Activated effector memory CD4-positive, alpha-beta T cell treated with anti-CD3 and anti-CD28 coated beads, Interleukin-2, amount 50 U/mL, for 16 hours (primary cell): ENCODE results near the gene LRRFIP1.

Experiments used
- DNase-seq: peaks from one replicate; pipeline ENCODE4 v3.0.0-alpha.2; 2020

The LRRFIP1 gene

DNA sequence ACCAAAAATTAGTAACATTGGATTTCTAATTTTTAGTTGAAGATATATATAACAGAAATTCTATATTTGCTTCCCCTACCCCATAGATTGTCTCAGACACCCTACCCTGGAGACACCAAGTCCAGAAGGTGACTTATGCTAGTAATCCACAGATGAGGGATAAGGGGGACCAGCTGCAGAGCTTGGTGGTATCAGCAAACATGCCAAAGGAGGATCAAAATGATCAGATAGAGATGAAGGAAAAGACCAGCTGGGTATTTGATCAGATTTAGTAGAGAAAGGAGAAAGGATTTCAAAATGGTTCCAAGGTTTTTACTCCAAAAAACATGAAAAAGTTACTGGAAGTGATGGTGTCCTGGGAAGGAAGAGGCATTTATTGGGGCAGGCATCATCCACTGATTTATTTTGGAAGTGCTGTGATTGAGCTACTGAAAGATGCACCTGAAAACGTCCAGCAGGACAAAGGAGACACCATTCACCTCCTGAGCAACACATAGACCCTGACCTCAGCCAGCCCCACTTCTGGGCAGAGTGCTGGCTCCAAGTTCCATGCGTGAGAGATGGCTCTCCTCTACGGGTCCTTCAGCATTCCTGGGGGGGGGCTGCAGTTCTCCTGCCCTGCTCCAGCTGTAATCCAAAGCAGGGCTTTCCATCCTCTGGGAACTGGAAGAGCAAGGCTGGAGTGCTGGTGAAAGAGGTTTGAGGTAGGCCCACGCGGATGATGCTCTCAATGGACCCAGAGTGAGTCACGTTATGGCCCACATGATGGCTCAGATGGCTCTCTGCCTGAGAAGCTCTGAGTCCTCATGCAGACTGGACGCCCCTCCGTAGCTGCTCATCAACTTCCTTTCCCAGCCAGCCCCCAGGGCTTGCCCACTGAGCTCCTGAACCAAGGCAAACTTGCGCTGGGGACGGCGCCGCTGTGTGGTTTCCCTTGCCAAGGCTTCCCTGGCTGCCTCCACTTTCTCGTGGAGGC, 3.7 kb upstream of the LRRFIP1 start:
- DNase-seq: no peak

DNA sequence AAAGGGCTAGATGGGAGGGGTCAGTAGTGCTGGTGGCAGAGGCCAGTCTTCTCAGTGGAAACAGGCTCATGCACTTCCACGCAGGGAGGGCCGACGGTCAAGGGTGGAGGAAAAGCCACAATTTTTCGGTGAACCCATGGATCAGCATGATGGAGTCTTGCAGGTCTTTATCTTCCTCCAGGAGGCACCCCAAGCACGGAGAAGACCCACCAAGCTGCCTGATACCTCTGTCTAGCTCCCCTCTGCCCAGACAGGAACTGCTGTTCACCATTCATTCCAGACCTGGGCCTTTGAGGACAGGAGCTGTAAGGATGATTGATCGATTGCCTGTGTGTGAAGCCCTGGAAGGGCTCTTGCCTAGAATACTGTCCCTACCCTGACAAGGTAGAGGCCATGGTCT, 2.8 kb upstream of the LRRFIP1 start:
- DNase-seq: no peak

DNA sequence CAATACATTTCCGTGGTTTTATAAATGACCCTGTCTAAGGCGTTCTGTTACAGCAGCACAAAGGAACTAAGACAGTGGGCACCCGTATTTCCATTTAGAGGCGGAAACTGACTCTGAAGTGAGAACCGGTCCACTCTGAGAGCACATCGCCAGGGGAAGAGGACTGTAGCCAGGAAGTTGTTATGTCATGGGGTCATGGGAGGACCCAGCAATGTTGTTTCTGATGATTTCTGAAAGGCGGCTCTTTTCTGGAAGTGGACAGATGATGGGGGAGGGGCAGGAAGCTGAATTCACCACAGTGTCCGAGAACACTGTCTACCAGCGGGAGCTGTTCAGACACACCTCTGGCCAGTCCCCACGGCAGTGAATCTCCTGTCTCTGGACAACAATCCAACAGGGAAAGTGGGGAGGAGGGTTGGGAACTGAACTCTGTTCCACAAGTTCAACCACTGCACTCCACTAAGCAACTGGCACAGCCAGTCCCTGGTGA, 2.1 kb upstream of the LRRFIP1 start:
- no peak for DNase-seq

DNA sequence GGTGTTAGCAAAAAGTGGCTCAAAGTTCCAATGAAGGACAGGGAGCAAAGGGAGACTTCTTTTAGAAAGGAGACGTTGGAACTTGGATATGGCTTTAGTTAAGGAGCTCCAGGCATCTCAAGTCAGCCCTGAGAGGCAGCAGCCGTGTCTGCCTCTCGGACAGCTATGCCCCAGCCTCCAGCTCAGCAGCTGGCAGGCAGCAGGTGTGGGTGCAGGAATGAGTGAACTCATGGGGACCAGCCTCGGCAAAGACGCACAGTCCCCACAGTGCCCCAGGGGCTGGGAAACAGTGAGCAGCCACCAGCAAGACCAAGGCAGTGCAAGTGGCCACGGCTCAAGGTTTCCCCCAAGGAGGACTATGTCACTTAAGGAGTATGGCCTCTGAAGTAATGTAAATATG, 1.6 kb upstream of the LRRFIP1 start:
- DNase-seq: no peak

DNA sequence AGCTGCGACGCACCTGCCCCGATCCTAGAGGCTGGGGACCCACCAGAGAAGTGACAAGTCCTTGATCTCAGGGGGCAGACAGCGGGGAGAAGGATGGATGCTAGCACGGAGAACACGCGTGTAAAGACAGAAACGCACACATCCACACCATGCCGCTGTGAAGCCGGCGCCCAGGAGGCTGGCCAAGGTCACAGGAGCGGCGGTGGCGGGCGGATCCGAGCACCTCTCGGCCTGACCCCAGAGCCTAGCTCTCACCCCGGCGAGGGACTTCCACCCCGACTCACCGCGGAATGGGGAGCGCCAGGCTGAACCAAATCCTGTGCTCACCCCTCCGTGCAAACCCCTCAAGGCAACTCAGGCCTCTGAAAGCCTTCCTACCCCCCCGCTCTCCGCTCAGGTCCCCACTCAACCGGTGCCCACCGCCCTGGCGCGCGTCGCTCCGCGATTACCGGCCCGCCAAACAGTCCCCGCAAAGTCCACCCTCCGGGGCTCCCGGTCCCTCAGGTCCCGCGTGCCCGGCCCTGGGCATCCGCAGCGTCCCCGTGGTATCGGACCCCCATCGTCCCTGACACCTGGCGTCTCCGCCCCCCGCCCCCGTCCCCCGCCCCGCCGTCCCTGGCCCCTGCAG, 460 bp upstream of the LRRFIP1 start:
- no peak for DNase-seq

DNA sequence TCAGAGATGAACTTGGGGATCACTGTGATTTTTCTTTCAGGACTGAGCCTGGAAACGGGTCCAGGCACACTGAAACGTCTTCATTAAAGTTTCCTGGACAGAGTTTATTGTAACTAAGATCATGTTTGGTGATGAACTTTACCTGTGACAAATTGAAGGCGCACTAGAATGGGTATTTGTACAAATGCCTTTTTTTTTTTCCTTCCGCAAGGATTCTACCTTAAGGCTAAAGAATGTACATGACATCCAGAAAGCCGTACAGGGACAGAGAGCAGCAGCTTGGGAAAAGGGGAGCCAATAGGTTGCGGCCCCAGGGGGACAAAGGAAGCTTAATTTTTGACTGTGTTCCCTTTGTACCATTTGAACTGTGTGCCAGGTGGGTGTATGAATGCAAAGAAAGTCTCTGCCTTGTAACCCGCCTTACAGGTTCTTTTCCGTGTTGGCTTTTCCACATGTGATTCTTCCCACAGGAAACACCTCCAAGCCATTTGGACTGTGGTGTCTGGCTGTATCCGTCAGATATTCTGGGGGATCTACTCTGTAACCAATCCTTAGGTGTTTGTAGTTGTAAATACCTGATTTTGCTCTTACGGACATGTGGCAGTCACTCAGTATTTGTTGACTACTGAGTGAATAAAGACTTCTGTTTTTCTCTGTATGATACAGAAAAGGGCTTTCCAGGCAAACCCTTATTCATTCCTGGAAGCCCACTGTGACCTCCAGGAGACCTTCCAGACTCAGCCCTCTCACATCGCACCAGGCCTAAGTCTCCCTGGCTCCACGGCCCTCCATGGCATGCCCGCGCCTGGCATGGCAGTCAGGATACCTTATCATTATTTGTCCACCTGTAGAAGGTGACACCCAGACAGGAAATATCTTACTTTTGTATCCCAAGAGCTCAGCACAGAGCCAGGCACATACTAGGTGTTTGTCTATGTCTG, 1.1 kb downstream of the LRRFIP1 start:
- no peak for DNase-seq

DNA sequence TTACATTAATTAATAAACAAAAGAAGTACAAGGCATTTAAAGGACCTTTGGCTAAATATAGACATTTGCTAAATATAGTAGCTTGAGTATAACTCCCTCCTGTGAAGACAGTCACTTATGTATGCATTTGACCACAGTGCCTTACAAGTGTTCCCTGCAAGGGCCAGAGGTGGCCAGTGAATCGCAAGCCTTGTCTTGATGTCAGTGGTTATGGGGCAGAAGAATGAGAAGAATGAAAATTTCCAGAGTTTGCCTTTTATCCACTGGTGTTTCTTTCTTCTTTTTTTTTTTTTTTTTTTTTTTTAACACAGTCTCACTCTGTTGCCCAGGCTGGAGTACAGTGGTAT, 1.8 kb downstream of the LRRFIP1 start:
- no peak for DNase-seq

DNA sequence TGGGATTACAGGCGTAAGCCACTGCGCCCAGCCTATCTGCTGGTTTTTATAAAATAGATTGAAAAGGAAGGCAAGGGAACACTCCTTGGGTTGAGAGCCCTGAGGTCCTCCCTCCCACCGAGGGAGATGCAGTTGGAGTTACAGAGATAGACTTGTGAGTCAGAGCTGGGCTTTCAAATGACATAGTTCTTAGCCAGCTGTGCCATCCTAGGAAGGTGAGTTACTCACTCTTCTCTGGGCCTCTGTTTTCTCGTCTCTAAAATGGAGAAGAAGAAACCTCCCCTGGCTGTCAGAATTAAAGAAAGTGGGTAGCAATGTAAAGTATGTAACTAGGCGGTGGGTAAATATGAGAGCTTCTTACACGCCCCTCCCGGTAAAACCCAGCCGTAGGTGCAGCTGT, 2.4 kb downstream of the LRRFIP1 start:
- no peak for DNase-seq

DNA sequence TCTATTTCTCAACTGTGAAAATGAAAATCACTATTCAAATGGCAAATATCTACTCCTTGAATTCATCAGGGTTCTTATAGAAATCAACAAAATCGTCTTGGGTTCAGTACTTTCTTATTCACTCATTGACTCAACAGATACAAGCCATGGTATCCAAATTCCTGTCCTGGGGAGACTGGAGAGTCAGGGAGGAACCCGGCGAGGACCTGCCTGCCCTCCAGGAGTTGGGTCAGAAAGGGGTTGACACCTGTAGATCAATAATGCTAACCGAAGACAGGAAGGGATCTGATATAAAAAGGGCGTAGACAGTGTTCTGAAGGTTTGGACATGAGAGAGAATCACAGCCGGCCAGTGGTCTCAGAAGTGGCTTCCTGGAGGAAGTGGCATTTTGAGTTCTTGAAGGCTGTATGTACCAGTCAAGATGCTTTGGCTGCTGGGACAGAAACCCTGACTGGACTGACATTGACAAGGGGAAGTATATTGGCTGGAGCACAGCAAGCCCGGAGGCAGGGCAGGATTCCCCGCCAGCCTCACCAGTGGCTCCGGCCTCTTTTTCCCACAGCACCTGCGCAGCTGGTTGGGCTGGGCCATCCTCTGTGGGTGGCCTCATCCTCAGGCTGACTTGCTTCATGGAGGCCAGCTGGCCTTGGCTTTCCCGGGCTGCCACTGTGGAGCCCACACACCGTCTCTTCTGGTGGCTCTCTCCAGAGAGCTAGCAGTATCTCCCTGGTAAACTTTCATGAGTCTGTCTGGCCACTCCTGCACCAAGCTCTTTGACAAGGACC, 3.0 kb downstream of the LRRFIP1 start:
- no peak for DNase-seq

DNA sequence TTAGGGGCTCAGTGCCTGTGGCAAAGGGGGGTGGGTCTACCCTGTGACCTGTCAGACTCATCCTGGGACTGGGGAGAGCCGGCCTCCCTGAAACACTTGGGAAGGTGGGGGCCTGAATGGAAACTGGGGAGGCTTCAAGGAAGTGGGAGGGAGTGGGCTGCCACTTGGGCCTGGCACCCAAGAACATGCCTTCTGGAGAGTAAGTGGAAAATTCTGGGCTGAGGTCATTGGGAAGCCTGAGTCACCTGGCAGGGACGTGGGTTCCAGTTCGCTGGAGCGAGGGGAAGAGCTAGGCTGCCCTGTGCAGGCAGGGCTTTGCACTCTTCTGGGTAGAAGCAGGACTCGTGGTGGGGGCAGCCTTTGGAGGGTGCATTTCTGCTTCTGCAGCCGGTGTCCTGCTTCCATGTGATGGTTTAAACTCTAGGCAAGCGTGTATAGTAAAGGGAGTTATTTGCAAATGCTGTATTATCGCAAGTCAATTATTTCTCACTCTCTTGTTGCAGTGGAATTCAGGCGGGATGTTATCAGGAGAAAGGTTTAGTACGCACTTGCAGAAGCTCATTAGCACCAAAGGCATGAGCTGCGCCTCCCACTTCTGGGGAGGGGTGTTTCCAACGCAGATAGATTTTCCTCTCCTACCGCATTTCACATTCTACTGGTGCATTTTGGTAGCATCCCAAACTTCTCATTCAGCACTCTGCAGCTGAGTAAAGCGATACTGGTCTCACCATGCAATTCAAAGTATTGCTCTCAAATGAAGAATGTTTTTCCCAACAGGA, 3.8 kb downstream of the LRRFIP1 start:
- no peak for DNase-seq

DNA sequence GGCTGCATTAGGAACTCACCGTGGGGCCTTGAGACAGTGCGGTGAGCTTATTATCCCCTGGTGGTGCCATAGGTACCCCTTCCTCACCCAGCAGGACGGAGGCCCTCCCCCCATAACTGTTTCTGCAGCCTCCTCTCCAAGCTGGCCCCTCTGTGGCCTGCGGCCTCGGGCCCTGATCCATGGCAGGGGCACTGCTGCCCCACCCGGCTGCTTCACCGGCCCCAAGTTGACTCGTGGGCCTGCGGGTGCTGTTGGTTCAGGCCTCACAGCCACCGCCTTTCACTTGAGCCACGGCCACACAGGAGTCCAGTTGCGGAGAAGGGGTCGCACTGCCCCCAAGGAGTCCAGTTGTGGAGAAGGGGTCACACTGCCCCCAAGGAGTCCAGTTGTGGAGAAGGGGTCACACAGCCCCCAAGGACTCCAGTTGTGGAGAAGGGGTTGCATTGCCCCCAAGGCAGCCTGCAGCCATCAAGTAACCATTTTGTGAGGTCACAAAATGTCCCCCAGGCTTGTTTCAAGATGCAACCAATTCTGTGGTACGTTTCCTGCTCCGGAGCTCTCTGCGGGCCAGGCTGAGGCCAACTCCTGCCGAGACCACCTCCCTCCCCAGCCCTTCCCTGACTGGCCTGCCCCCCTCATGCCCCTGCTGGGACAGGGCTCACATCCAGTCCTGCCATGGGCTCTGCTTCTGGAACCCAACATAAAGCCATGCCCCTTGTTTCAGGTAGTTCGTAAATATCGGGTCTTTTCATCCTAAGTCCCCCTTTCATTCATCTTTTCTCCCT, 4.6 kb downstream of the LRRFIP1 start:
- no peak for DNase-seq

DNA sequence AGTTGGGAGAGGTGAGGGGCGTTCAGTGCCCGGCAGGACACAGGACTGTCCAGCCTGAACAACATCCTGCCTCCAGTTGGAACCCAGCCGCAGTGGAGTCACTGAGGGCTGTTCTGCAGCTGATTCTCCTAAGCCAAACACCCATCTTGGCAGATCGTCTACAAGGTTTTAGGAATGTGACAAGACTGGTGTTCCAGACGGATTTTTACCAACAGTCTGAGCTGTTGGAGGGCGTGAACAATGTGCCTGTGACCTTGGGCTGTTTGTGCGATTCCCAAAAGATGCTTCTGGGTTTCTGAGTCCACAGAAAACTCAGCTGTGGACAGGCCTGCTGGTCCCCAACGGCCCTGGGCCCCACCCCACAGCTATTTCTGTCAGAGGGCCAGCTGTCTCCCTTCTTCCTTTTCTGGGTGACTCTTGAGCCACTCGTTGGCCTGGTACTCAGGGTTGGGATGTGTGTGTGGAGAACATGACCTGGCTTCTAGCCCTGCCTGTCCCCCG, 5.7 kb downstream of the LRRFIP1 start:
- DNase-seq: no peak

DNA sequence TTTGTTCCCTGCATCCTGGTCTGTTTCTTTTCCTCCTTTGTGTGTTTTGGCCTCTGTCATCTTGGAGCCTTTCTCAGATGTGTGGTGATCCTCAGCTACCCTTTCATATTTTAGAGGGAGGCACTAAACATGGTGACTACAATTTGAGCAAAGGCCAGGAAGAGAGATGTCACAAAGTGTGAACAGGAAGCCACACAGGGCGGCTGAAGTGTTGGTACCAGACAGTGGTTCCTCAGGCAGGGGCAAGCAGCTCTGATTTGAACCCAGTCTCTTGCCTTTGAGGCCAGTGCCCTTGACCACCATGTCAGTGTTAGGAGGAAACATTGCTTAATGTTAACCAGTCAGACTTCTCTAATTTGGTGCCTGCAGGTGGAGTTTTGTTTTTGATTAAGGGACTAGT, 9.2 kb downstream of the LRRFIP1 start:
- DNase-seq: no peak

DNA sequence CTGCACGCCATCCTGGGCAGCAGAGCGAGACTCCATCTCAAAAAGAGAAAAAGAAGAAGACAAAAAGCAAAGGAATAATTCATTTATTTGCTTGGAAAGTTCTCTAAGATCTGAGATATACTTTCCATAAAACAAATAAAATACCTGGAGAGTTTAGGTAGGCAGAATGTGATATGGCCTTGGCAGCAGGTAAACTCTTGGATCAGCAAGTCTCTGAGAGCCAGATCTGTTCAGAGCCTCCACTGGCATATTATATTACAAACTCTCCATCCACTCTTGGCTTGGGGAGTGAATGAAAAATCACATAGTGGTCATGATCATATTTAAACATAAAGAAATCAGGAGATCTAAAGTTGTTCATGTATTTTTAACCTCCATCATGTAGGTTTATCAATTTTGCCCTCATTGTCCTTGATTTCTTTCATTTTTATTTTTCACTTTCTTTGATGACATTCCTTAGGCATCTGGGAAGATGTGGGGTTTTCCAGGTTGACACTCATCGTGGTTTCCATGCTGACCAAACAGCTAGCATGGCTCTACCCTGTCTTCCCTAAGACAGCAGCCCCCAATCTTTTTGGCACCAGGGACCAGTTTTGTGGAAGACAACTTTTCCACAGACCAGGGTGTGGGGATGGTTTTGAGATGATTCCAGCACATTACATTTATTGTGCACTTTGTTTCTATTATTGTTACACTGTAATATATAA, 10.2 kb downstream of the LRRFIP1 start:
- DNase-seq: no peak

DNA sequence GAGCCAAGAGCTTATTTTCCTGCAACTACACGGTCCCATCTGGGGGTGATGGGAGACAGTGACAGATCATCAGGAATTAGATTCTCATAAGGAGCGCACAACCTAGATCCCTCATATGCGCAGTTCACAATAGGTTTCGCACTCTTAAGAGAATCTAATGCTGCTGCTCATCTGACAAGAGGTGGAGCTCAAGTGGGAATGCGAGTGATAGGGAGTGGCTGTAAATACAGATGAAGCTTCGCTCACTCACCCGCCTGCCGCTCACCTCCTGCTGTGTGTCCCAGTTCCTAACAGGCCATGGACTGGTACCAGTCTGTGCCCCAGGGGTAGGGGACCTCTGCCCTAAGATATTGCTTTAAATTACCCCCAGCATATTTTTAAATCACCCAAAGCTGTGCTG, 10.8 kb downstream of the LRRFIP1 start:
- DNase-seq: no peak

DNA sequence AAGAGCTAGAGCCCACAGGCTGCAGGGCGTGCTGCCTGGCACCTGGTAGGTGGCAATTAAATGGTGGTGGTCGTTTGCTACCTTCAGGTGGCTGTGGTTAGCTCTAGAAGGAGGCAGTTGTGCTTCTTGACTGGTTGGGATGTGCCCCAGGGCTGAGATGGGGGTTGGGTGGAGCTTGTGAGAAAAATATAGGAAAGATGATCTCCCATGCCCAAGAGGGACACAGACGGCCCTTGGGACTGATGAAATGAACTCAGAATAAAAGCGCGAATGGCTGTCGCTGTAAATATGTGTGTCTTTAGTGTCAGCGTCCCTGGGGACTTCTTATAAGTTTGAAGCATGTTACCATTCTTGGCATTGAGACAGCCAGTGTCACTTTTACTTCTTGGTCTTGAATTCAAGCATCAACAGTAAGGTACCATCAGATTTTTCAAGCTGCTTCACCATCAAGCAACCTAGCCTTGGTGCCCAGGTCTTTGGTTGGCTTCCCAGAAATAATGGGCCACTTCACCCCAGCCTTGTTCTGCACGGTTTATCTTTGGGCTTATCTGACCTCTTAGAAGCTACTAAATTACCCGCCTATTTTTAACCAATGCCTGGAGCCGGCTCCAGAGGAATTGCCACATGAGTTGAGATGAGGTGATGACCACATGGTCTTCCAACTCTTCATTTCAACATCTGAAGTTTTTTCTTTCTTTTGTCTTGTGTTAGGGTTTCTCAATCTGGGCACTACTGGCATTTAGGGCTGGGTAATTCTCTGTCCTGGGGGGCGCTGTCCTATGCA, 11.9 kb downstream of the LRRFIP1 start:
- no peak for DNase-seq

DNA sequence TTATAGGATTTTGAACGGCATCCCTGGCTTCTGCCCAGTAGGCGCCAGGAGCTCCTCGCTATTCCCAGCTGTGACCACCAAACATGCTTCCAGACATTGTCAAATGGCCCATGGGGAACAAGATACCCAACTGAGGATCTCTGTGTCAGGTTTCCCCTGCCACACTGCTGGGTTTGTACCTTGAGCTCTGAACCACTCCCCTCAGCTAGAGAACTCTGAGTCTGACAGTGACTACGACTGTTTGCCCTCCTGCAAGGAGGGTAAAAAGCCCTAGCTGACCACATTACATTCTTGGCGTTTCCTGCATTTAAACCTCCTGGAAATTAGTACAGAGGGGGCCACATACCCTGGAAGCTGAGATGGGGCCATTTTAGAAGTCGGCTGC, 12.4 kb downstream of the LRRFIP1 start:
- no peak for DNase-seq

DNA sequence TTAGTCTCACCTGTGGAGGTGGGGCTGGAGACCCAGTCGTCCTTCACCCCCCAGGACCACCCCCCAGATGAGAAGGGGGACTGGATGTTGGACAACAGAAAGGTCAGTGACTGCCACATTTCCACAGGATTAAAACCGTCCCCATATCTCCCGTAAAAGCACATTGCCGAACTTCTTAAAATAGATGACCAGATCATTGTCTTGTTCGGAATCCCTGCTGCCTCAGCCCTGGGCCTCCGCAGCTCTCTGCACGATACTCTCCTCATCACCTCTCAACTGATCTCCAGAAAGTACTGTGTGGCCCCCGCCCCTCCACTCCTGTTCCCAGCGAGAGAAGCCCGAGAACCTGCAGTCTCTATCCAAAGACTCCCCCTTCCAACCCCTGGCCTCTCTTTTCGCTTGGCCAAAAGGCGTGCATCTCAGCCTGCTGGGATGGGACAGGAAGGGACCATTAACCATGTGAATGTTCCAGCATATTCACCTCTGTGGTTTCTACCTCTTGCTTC, 13.2 kb downstream of the LRRFIP1 start:
- no peak for DNase-seq
